ENCODE results near the gene NFIA.

DNA sequence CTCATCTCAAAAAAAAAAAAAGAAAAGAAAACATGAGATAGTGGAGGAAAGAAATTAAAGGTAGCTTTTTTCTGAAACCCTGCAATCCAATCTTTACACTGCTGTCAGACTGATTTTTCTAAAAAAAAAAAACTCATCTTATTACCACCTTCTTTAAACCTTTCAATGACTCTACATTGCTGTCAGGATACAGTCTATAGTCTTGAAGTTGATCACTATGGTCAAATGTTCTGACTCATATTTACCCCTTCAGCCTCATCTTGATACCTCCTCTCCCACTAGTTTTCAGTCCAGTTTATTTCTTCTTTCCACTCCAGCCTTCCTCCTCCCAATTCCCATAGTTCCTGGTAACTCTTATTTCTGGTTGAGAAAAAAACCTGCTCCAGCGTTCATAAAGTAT lies 17.7 kb upstream of the NFIA start:
- TF ChIP-seq, protein P1, sequence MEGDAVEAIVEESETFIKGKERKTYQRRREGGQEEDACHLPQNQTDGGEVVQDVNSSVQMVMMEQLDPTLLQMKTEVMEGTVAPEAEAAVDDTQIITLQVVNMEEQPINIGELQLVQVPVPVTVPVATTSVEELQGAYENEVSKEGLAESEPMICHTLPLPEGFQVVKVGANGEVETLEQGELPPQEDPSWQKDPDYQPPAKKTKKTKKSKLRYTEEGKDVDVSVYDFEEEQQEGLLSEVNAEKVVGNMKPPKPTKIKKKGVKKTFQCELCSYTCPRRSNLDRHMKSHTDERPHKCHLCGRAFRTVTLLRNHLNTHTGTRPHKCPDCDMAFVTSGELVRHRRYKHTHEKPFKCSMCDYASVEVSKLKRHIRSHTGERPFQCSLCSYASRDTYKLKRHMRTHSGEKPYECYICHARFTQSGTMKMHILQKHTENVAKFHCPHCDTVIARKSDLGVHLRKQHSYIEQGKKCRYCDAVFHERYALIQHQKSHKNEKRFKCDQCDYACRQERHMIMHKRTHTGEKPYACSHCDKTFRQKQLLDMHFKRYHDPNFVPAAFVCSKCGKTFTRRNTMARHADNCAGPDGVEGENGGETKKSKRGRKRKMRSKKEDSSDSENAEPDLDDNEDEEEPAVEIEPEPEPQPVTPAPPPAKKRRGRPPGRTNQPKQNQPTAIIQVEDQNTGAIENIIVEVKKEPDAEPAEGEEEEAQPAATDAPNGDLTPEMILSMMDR (IDR thresholded peaks at IDR 0.05): no peak
- no peak for TF ChIP-seq EZH2 (IDR thresholded peaks at IDR 0.05; ENCODE audit: borderline replicate concordance, insufficient read depth, low read depth, low read length, poor library complexity, severe bottlenecking)

Data from B cell (primary cell).